Effector memory CD4-positive, alpha-beta T cell (primary cell): ENCODE results near the gene BEX5.
A peak's percentile ranks its signal among the peaks of the same experiment; 100 is the strongest.
"Not testable (repeated sequence)": the region's sequence is repeated elsewhere in the genome, so short reads cannot be mapped to it uniquely, and the experiment has no call there.

Source experiments
- DNase-seq, 3 donors: peaks; one replicate each; pipeline ENCODE4 v3.0.0-alpha.2; 2020
- H3K27ac ChIP-seq: 2 replicates; pipeline ENCODE4 v1.7.0; 2013; ENCODE audit warnings: mild to moderate bottlenecking, low read length, moderate library complexity; ENCODE audit not compliant: insufficient read depth, poor library complexity, severe bottlenecking
- H3K27me3 ChIP-seq: replicated peaks from 2 replicates; pipeline ENCODE4 v1.7.0; 2013; ENCODE audit warnings: mild to moderate bottlenecking, low read length; ENCODE audit not compliant: insufficient read depth, control insufficient read depth, poor library complexity, severe bottlenecking
- H3K36me3 ChIP-seq: 2 replicates; pipeline ENCODE4 v1.7.0; 2013; ENCODE audit warnings: mild to moderate bottlenecking, low read length, moderate library complexity; ENCODE audit not compliant: control insufficient read depth, insufficient read depth
- H3K4me1 ChIP-seq: 2 replicates; pipeline ENCODE4 v1.7.0; 2013; ENCODE audit warnings: low read length, mild to moderate bottlenecking; ENCODE audit not compliant: control insufficient read depth, insufficient read depth, poor library complexity, severe bottlenecking
- H3K4me3 ChIP-seq: 2 replicates; pipeline ENCODE4 v1.7.0; 2013; ENCODE audit warnings: low read length, low read depth, mild to moderate bottlenecking; ENCODE audit not compliant: insufficient read depth, poor library complexity, severe bottlenecking
- H3K9me3 ChIP-seq: 2 replicates; pipeline ENCODE4 v1.7.0; 2013; ENCODE audit warnings: mild to moderate bottlenecking, low read length, moderate library complexity; ENCODE audit not compliant: control insufficient read depth
- total RNA-seq, 3 donors: gene quantifications; one replicate each; lab custom pipeline; 2026; lab: John Stamatoyannopoulos, UW

Gene BEX5
- 7.0 to 13.1 (median 11.8) reads per million in 3 donors for total RNA-seq

DNA sequence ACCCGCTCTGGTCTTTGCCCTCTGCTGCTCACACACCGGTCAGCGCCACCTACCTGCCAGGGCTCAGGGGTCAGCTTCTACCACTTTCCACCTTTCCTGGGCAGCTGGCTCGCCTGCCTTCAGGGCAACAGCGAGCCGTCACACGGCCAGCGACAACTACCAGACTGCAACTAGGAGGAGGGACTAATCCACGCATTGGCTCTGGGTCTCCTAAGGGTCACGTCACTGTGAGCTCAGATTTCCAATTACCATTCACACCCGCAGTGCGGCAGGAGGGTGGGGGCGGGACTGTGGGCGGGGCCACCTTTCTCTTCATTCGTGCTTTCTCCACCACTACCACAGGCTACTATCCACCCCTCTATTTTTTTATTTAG lies at the start of gene BEX5:
Gene BEX5 (minus strand): TSS at position 172 of the 374 bp plus-strand sequence. CDS start 1,712 bp downstream, outside the sequence.
- Histone ChIP-seq H3K4me3 (peak within 1 kb of the TSS; percentile 62), H3K27me3 (no peaks in the 10 kb centered on the region), H3K27ac (peak within 1 kb of the TSS; percentile 71), H3K9me3 (no peaks in the 10 kb centered on the region), H3K36me3 (no peaks in the 10 kb centered on the region), H3K4me1 (no peaks in the 10 kb centered on the region)
- peak; percentile 41 to 56 (median 50) for DNase-seq

DNA sequence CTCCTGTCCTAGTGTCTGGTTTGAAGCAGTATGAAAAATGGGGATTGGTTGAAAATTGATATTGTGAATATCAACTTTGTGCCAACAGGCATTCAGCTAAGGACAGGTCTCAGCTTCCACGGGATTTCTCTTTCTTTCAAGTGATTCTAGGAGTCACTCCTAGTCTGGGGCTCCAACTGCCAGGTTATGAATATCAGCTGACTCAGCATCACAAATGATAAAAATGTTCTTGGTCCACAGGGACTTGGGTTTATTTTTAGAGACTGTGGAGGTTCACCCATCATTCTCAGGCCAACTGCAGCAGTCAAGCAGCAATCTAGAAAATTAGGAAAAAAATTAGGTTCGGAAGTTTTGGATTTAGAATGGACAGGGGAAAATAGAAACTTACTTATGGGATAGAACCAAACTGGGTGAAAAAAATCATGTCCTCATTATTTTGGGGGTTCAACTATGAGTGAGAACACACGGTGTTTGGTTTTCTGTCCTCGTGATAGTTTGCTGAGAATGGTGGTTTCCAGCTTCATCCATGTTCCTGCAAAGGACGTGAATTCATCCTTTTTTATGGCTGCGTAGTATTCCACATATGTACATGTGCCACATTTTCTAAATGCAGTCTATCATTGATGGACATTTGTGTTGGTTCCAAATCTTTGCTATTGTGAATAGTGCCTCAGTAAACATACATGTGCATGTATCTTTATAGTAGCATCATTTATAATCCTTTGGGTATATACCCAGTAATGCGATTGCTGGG lies 30.4 kb upstream of the BEX5 start:
- Histone ChIP-seq H3K36me3 (no peaks in the 10 kb centered on the region), H3K4me3 (no peak overlapping the region), H3K27ac (no peak overlapping the region), H3K27me3 (no peaks in the 10 kb centered on the region), H3K9me3 (no peaks in the 10 kb centered on the region), H3K4me1 (no peaks in the 10 kb centered on the region)
- DNase-seq: no peak

DNA sequence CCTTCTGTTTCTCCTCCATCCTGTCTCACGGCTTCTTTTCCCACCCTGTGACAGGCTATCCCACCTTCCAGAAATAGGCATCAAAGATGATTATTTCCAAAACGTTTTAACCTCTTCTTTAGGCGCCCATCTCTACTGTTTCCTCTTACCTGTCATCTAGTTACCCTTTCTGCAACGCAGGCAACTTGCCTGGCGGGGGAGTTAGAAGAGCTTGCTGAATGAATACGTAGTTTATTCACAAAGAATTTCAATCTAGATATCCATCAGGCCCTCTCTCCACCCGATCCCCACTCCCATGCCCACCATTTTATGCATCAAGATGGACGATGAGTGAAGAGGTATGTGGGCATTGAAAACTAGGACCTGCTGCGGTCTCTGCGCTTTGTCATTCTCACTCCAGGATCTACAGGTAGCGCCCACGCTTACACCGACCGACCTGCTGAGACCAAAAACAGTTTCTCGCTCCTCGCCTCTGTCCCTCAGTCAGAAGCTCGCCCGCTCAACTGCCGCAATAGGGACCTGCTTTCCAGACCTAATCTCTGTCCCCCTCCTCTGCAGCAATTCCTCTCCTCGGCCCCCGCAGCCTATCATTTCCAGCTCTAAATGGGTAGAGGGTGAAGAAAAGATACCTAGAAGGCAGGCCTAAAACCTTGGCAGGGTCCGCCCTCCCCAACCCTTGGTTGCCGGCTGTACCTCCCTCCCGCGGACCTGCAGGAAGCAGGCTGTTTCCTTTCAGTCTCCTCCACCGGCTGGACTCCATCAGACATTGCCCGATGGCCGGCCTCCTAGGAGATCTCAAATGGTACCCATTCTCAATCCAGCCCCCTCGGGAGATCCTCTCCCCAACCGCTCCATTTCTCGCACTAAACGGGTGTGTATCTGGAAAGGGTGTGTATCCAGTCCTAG lies 624 bp downstream of the BEX5 start:
- Histone ChIP-seq H3K36me3 (no peaks in the 10 kb centered on the region), H3K27me3 (no peaks in the 10 kb centered on the region), H3K9me3 (no peaks in the 10 kb centered on the region), H3K4me1 (no peaks in the 10 kb centered on the region), H3K27ac (peak overlapping the region; percentile 71), H3K4me3 (peak overlapping the region; percentile 62)
- peak in 1 of 3 donors; percentile 5 for DNase-seq

DNA sequence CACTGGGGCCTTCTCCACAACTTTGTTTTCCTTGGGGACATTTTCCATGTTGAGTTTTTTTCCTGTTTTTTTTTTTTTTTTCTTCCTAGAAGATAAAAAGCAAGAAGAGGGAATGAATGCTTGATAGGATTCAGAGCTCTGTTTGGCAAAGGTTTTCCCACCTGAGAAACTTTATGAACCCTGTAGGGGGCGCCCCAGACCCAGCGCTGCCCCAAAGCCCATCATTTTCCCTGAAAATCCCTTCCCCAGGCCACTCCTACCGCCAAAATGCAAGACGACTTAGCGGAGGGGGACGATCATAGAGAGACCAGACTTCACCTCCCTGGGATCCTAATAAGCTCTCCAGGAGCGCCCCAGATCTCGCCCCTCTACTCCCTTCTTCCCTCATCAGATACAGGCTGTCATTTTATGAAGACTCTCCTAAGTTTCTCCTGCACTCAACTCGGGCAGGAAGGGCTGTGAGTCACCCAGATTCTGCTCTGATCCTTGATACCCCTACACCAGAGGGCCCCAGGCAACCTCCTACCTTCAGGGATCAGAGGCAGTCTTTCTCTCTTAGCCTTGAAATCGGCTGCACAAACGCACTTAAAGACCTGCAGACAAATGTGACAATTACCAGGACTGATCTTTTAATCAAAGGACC lies 1.4 kb downstream of the BEX5 start:
- Histone ChIP-seq H3K36me3 (no peaks in the 10 kb centered on the region), H3K27ac (peak overlapping the region; percentile 71), H3K4me3 (peak overlapping the region; percentile 62), H3K4me1 (no peaks in the 10 kb centered on the region), H3K27me3 (no peaks in the 10 kb centered on the region), H3K9me3 (no peaks in the 10 kb centered on the region)
- DNase-seq: peak in 1 of 3 donors; percentile 1

DNA sequence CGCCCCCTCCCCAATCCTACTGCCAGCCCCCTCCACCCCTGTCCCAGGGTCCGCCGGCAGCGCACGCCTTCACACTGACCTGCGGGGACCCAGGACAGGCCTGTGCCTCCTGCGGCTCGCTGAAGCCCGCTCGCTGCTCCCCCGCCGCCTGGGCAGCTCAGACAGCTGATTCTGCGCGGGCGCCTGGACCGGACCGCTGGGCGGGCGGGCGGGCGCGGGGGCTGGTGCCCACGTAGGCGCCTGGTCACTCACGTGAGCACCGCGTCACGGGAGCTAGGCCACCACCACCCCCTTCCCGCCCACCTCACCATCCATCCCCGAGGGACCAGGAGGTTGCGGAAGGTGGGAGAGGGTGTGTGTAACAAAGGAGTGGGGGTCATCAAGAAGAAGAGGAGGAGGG lies 13.5 kb downstream of the BEX5 start, which contains the start of gene TCEAL6:
Gene TCEAL6 (minus strand): TSS at position 208 of the 400 bp plus-strand sequence.
- not testable (repeated sequence) for H3K27me3 ChIP-seq, H3K4me3 ChIP-seq, H3K36me3 ChIP-seq, H3K4me1 ChIP-seq, DNase-seq, H3K27ac ChIP-seq, H3K9me3 ChIP-seq

DNA sequence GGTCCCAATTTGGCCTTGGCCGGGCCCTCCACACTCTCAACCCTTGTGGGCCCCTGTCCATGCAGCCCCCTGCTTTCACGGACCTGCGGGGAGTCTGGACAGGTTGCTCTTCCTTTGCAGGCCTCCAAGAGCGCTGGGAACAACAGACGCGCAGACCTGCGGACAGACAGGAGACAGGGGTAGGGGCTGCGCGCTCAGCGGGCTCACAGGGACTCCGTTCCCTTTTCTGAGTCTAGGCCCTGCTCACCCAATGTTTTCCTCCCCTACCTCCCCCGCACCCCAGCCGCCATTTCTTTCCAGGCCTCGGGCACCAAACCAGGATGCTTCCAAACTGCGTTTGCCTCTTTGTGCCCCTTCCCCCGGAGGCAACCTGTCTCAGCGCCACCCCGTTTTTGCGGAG lies 14.1 kb downstream of the BEX5 start:
- not testable (repeated sequence) for H3K27me3 ChIP-seq, H3K4me1 ChIP-seq, H3K4me3 ChIP-seq, H3K9me3 ChIP-seq, H3K36me3 ChIP-seq, DNase-seq, H3K27ac ChIP-seq

DNA sequence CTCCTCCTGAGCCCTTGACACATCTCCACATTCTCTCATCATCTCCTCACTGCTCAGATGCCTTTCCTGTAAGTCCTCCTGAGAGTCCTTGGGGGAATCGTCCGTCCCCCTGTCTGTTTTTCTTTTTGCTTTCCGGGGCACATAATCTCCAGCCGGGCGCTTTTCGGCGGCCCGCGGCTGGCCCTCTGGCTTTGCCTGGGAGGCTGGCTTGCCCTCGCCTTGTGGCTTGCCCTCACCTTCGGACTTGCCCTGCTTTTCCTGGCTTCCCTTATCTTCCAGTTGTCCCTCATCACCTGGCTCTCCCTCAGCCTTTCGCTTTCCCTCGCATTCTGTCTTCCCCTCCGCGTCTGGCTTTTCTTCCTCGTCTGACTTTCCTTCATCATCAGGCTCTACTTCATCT lies 14.9 kb downstream of the BEX5 start:
- H3K27ac ChIP-seq, H3K4me1 ChIP-seq, H3K27me3 ChIP-seq, H3K36me3 ChIP-seq, H3K4me3 ChIP-seq, H3K9me3 ChIP-seq, DNase-seq: not testable (repeated sequence)

DNA sequence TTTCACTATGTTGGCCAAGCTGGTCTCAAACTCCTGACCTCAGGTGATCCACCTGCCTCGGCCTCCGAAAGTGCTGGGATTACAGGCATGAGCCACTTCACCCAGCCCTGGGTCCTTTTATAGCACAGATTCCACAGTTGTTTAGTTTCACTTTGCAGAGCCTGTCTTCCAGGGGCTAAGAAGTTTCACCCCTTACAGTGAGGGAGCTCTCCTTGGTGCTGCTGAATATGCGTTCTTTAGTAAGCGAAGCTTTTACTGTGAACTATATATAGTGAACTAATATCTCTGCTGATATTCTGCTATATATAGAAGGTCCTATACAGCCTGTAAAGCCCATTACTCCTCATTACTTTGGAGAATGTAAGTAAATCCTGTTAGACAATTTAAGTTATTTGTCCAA lies 17.7 kb downstream of the BEX5 start:
- H3K27ac ChIP-seq: no peak overlapping the region
- no peaks in the 10 kb centered on the region for H3K9me3 ChIP-seq
- H3K27me3 ChIP-seq: no peaks in the 10 kb centered on the region
- H3K4me1 ChIP-seq: no peaks in the 10 kb centered on the region
- H3K36me3 ChIP-seq: no peaks in the 10 kb centered on the region
- no peak overlapping the region for H3K4me3 ChIP-seq
- DNase-seq: no peak

DNA sequence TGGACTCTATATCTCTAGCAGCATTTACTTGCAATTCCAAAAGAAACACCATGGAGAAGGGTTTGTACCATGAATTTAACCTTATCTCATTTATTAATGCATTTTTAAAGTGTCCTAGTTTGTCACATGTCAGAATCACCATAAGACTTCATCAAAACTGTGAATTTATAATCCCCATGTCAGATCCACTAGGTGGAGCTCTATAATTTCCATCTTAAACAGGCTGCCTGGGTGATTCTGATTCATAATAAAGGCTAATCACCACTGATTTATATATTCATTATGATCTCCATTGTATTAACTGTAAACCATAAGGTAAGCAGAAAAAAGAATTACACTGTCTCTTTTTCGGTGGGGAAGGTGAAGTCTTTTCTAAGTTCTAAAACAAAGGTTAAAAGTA lies 26.3 kb downstream of the BEX5 start:
- Histone ChIP-seq H3K4me3 (no peak overlapping the region), H3K36me3 (no peaks in the 10 kb centered on the region), H3K27ac (no peak overlapping the region), H3K4me1 (peaks cover 2% of the 10 kb centered on the region), H3K9me3 (no peaks in the 10 kb centered on the region), H3K27me3 (peaks cover 5% of the 10 kb centered on the region)
- DNase-seq: no peak
